ENCODE results near the gene GAMT. TPM values are rescaled to one million over a fixed set of nuclear protein-coding genes. Genes with fewer than 3 reads are reported as not detected.

GAMT gene
- total and polyA plus RNA-seq, 2 donors (not counting 1 experiment from before 2014, with no cell fraction given) = 20.0 to 44.1 TPM

DNA sequence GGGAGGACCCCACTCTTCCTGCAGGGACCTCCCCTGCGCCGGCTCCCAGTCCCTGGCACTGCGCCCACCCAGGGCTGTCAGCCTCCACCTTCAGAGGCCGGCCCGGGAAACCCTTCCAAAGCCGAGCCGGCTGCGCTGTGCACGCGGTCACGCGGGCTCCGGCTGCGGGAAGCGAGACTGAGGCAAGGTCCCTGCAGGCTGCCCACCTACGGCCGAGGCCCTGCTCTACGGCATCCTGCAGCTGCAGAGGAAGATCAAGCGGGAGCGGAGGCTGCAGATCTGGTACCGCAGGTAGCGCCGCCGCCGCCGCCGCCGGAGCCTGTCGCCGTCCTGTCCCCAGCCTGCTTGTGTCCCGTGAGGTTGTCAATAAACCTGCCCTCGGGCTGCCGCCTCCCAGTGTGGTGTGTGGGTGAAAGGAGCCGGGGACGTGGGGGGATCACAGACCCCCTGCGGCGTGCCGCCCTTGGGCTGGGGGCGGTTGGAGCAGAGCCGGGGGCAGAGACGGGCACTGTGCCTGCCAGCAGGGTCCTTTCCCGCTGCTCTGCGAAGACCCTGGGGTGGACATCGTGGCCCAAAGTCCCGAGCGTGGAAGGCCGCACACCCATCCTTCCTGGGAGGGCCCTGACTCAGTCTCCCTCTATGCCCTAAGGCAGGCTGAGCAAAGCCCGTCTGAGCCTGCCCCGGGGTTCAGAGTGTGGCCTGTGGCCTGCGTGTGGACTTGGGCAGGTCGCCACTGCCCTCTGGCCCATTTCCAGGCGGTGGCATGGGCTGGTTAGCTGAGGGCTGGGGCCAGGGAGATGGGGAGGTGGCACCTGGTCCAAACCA lies 5.9 kb downstream of the GAMT start:
- H3K4me1 ChIP-seq (ENCODE audit: control insufficient read depth, extremely low read depth, insufficient read depth, low read length) = no peaks in the 10 kb centered on the region
- H3K36me3 ChIP-seq (ENCODE audit: control insufficient read depth, insufficient read depth, low read length) = peaks cover 3% of the 10 kb centered on the region
- H3K4me3 ChIP-seq (replicated peaks in 1 of 4; ENCODE audit: control extremely low read depth in 1 of 4, insufficient read depth in 1 of 4, low read depth in 3 of 4, low read length in 4 of 4) = no peak overlapping the region
- no peaks in the 10 kb centered on the region for H3K79me2 ChIP-seq (ENCODE audit: control insufficient read depth, insufficient read depth, low read length)
- no peaks in the 10 kb centered on the region for H4K20me1 ChIP-seq (ENCODE audit: control insufficient read depth, extremely low read depth, insufficient read depth, low read length)
- no peak overlapping the region for H3K9ac ChIP-seq (ENCODE audit: insufficient read depth, low read length)
- no peaks in the 10 kb centered on the region for H3K9me3 ChIP-seq (ENCODE audit: control insufficient read depth, insufficient read depth, low read depth, low read length)
- H2AFZ ChIP-seq (ENCODE audit: low read length) = no peak overlapping the region
- no peak overlapping the region for H3K27ac ChIP-seq (ENCODE audit: insufficient read depth, low read length)
- H3K27me3 ChIP-seq (ENCODE audit: control insufficient read depth, insufficient read depth, low read length) = no peaks in the 10 kb centered on the region
- DNase-seq (ENCODE audit: low read depth in 2 of 2) = no peak
- TF ChIP-seq, protein P1, sequence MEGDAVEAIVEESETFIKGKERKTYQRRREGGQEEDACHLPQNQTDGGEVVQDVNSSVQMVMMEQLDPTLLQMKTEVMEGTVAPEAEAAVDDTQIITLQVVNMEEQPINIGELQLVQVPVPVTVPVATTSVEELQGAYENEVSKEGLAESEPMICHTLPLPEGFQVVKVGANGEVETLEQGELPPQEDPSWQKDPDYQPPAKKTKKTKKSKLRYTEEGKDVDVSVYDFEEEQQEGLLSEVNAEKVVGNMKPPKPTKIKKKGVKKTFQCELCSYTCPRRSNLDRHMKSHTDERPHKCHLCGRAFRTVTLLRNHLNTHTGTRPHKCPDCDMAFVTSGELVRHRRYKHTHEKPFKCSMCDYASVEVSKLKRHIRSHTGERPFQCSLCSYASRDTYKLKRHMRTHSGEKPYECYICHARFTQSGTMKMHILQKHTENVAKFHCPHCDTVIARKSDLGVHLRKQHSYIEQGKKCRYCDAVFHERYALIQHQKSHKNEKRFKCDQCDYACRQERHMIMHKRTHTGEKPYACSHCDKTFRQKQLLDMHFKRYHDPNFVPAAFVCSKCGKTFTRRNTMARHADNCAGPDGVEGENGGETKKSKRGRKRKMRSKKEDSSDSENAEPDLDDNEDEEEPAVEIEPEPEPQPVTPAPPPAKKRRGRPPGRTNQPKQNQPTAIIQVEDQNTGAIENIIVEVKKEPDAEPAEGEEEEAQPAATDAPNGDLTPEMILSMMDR (conservative IDR thresholded peaks at IDR 0.05 in 1 of 2, IDR thresholded peaks at IDR 0.05 in 1 of 2; ENCODE audit: low read depth in 1 of 2, low read length in 2 of 2) = no peak
- no peak for TF ChIP-seq EZH2 (IDR thresholded peaks at IDR 0.05; ENCODE audit: low read length, missing control alignments)
- H3K4me2 ChIP-seq (ENCODE audit: extremely low read depth, insufficient read depth, low read length) = no peak overlapping the region

GRCh38 chr19:1394252-1395193 lies 6.8 kb downstream of the GAMT start:
- Histone ChIP-seq H3K79me2 (ENCODE audit: control insufficient read depth, insufficient read depth, low read length) (no peaks in the 10 kb centered on the region), H3K27me3 (ENCODE audit: control insufficient read depth, insufficient read depth, low read length) (no peaks in the 10 kb centered on the region), H3K4me3 (replicated peaks in 1 of 4; ENCODE audit: control extremely low read depth in 1 of 4, insufficient read depth in 1 of 4, low read depth in 3 of 4, low read length in 4 of 4) (no peak overlapping the region), H2AFZ (ENCODE audit: low read length) (no peak overlapping the region), H3K9ac (ENCODE audit: insufficient read depth, low read length) (no peak overlapping the region), H3K4me2 (ENCODE audit: extremely low read depth, insufficient read depth, low read length) (no peak overlapping the region), H3K4me1 (ENCODE audit: control insufficient read depth, extremely low read depth, insufficient read depth, low read length) (no peaks in the 10 kb centered on the region), H3K36me3 (ENCODE audit: control insufficient read depth, insufficient read depth, low read length) (peaks cover 3% of the 10 kb centered on the region), H3K9me3 (ENCODE audit: control insufficient read depth, insufficient read depth, low read depth, low read length) (no peaks in the 10 kb centered on the region), H3K27ac (ENCODE audit: insufficient read depth, low read length) (no peak overlapping the region), H4K20me1 (ENCODE audit: control insufficient read depth, extremely low read depth, insufficient read depth, low read length) (no peaks in the 10 kb centered on the region)
- DNase-seq (ENCODE audit: low read depth in 2 of 2) = no peak
- TF ChIP-seq, protein P1 (conservative IDR thresholded peaks at IDR 0.05 in 1 of 2, IDR thresholded peaks at IDR 0.05 in 1 of 2; ENCODE audit: low read depth in 1 of 2, low read length in 2 of 2) = no peak
- no peak for TF ChIP-seq EZH2 (IDR thresholded peaks at IDR 0.05; ENCODE audit: low read length, missing control alignments)

DNA sequence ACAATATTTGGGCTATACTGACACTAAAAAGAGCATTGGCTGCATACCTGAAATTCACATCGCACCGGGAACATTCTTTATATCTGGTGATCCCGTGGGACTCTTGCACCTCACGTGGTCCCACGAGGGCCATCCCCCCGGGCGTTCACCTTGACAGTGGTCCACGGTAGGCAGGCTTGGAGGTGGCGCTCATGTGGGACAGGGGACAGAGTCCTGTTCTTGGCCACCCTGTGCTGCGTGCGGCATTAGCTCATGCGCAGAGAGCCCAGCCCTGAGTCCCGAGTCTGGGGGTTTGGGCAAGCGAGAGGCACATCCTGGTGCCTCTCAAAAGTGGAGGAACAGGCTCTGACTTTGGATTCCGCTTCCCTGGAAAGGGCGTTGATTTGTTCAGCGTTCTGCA lies 7.5 kb downstream of the GAMT start:
- no peak for TF ChIP-seq EZH2 (IDR thresholded peaks at IDR 0.05; ENCODE audit: low read length, missing control alignments)
- TF ChIP-seq, protein P1 (conservative IDR thresholded peaks at IDR 0.05 in 1 of 2, IDR thresholded peaks at IDR 0.05 in 1 of 2; ENCODE audit: low read depth in 1 of 2, low read length in 2 of 2) = no peak
- Histone ChIP-seq H3K27me3 (ENCODE audit: control insufficient read depth, insufficient read depth, low read length) (no peaks in the 10 kb centered on the region), H2AFZ (ENCODE audit: low read length) (no peak overlapping the region), H3K79me2 (ENCODE audit: control insufficient read depth, insufficient read depth, low read length) (peaks cover 3% of the 10 kb centered on the region), H3K4me3 (replicated peaks in 1 of 4; ENCODE audit: control extremely low read depth in 1 of 4, insufficient read depth in 1 of 4, low read depth in 3 of 4, low read length in 4 of 4) (no peak overlapping the region), H3K4me2 (ENCODE audit: extremely low read depth, insufficient read depth, low read length) (no peak overlapping the region), H3K4me1 (ENCODE audit: control insufficient read depth, extremely low read depth, insufficient read depth, low read length) (no peaks in the 10 kb centered on the region), H3K36me3 (ENCODE audit: control insufficient read depth, insufficient read depth, low read length) (peaks cover 9% of the 10 kb centered on the region), H3K27ac (ENCODE audit: insufficient read depth, low read length) (no peak overlapping the region), H3K9ac (ENCODE audit: insufficient read depth, low read length) (no peak overlapping the region), H3K9me3 (ENCODE audit: control insufficient read depth, insufficient read depth, low read depth, low read length) (no peaks in the 10 kb centered on the region), H4K20me1 (ENCODE audit: control insufficient read depth, extremely low read depth, insufficient read depth, low read length) (no peaks in the 10 kb centered on the region)
- no peak for DNase-seq (ENCODE audit: low read depth in 2 of 2)
